GM18520 (cell line): ENCODE results near the gene RPS6KA3.

Experiments
- ATAC-seq: cut with Tn5 transposase; IDR thresholded peaks from one replicate; pipeline ENCODE4 v1.9.1; 2021; ENCODE audit not compliant: unreplicated experiment

The RPS6KA3 gene

DNA sequence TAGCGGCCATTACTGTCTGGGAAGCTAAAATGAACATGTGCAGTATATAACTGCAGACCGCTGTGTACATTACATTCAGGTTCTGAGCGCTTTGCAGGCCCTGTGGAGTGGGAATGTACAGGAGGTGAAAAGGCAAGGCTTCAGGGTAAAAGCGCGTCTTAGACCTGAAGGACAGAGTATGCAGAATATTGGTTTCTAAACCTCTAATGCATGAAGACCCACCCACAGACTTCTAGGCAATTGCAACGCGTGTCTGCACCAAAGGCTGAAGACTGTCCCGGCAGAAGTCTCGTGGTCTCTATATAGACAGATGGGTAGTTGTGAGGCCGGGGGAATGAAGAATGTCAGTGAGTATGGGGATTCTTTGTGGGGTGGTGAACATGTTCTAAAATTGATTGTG is 155.4 kb downstream of the RPS6KA3 start:
- ATAC-seq, result no peak

DNA sequence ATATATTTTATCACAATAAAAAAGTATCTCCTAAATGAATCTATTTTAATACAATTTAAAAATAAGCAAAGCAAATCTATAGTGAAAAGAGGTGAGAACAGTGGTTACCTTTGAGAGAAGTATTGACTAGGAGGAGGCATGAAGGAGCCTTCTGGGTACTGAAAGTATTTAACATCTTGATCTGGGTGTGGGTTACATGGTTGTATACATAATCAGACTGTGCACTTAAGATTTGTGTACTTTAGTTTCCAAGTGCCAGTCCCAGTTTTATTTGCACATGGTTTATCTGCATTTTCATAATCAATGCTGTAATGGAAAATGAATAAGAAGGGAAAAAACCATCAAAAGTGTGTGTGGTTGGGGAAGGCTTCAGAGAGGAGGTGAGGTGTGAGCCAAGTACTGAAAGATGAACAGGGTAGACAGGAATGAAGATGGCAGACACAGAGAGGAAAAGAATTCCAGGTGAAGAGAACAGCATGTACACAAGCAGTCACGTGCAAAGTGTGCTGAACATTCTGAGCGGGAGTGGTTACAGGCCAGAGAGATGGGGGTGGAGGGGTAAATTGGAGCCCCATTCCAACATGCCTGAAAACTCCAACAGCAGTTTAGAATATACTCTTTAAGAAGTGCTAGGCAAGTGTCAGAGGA is 164.7 kb downstream of the RPS6KA3 start:
- ATAC-seq, result no peak
